ENCODE measurements around the gene CCDC17. TPM values are rescaled to one million over a fixed set of nuclear protein-coding genes. Genes with fewer than 3 reads are reported as not detected.

The CCDC17 gene
- total RNA-seq, 2 donors from 2014 or later, result 3.6 to 7.3 TPM

DNA sequence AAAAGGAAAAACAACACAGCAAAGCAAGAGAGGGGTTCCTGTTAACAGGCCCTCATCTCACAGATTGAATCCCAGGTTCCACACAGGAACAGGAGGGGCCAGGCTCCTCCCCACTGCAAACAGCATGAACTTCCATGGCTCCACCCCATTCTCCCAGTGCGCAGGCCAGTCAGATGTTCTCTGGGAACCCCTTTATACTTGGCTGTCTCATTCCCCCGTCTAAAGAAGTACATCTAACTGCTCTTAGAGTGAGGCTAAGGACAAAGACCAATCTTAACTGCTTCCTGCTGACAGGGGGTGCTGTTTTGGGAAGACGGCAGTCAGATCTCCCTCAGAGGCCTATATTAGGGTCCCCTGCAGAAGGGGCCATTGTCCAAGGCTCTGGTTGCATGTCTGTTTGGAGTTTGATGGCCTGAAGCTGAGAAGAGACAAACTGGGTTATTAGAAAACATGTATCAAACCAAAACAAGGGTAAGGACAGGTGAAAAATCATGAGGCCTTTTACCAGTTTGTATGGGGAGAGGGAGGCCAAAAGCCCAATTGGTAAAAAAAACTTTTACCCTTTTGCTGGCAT is 50.5 kb downstream of the CCDC17 start:
- intact Hi-C loops (cut with DNase I), result loop anchor here (10.0 kb wide), 1 partner anchor 229 kb away; the partner anchor contains the start of genes MUTYH and TOE1
- ATAC-seq, result no peak
- no peaks in the 10 kb centered on the region for H3K4me1 ChIP-seq
- no peak for DNase-seq
- H3K27ac ChIP-seq, result no peak overlapping the region
- no peak overlapping the region for H3K4me3 ChIP-seq
- TF ChIP-seq POLR2A (IDR thresholded peaks at IDR 0.05), result no peak
- TF ChIP-seq, protein P1, sequence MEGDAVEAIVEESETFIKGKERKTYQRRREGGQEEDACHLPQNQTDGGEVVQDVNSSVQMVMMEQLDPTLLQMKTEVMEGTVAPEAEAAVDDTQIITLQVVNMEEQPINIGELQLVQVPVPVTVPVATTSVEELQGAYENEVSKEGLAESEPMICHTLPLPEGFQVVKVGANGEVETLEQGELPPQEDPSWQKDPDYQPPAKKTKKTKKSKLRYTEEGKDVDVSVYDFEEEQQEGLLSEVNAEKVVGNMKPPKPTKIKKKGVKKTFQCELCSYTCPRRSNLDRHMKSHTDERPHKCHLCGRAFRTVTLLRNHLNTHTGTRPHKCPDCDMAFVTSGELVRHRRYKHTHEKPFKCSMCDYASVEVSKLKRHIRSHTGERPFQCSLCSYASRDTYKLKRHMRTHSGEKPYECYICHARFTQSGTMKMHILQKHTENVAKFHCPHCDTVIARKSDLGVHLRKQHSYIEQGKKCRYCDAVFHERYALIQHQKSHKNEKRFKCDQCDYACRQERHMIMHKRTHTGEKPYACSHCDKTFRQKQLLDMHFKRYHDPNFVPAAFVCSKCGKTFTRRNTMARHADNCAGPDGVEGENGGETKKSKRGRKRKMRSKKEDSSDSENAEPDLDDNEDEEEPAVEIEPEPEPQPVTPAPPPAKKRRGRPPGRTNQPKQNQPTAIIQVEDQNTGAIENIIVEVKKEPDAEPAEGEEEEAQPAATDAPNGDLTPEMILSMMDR (IDR thresholded peaks at IDR 0.05), result no peak
- WGBS, 2 donors, result 74% methylated on average over 3 of the region's 3 CpGs
- H3K9me3 ChIP-seq, result no peaks in the 10 kb centered on the region
- H3K27me3 ChIP-seq, result no peaks in the 10 kb centered on the region
- peaks cover 0 to 10% of the 10 kb centered on the region in 2 donors for H3K36me3 ChIP-seq (replicated peaks in 1 of 2; ENCODE audit: insufficient read depth in 1 of 2, low read depth in 2 of 2)

DNA sequence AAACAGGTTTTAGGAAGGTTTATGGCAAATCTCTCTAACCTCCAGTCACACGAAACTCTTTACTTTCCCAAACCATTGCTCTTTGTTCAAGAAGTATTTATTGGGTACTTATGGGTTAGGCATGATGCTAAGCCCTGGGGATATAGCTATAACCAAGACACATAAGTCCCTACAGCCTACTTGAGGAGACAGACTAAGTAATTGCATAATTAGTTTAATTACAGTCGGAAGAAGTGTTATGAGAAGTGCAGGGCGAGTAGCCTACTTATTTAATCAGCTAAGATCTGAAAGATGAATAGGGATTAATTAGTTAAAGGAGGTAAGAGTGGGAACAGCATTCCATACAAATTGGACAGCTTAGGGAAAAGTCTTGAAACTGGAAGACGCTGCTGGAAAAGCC is 53.2 kb downstream of the CCDC17 start:
- H3K27me3 ChIP-seq, result no peaks in the 10 kb centered on the region
- WGBS, 2 donors, result 72 to 73% methylated on average over 4 of the region's 4 CpGs
- DNase-seq (no peak), ATAC-seq (no peak)
- peaks cover 0 to 27% of the 10 kb centered on the region in 2 donors for H3K36me3 ChIP-seq (replicated peaks in 1 of 2; ENCODE audit: insufficient read depth in 1 of 2, low read depth in 2 of 2)
- no peak overlapping the region for H3K27ac ChIP-seq
- H3K9me3 ChIP-seq, result no peaks in the 10 kb centered on the region
- H3K4me1 ChIP-seq, result no peaks in the 10 kb centered on the region
- TF ChIP-seq, protein P1 (IDR thresholded peaks at IDR 0.05), result no peak
- TF ChIP-seq POLR2A (IDR thresholded peaks at IDR 0.05), result no peak
- no peak overlapping the region for H3K4me3 ChIP-seq
- intact Hi-C loops (cut with DNase I), result loop anchor here (10.0 kb wide), 1 partner anchor 226 kb away; the partner anchor contains the start of genes MUTYH and TOE1

Small RNA genes within 50 kb of the gene (small RNA-seq; reads per million reads assigned to genes)
- gene AL355480.1, result not detected
- not detected for gene AL355480.2
- gene AL355480.3, result not detected
- gene AL355480.4, result not detected

Other genes starting within 250 kb of the CCDC17 start
- gene TESK2, start 132.9 kb downstream of the CCDC17 start, total RNA-seq, result 1 to 10 TPM in 1 of 2 donors, under 1 TPM in 1; 0.33 to 3.6 TPM
- under 1 TPM; 0.66 to 0.78 TPM for gene CCDC163, start 124.0 kb downstream of the CCDC17 start, total RNA-seq
- 10 to 100 TPM in 1 of 2 donors, 1 to 10 TPM in 1; 2.3 to 18.1 TPM for gene MMACHC, start 123.8 kb downstream of the CCDC17 start, total RNA-seq
- 100 to 1,000 TPM in 1 of 2 donors, 10 to 100 TPM in 1; 64.6 to 103 TPM for gene PRDX1, start 102.2 kb downstream of the CCDC17 start, total RNA-seq
- gene AKR1A1, start 73.2 kb downstream of the CCDC17 start, total RNA-seq, result 10 to 100 TPM; 77.8 to 90.5 TPM
- 10 to 100 TPM; 31.0 to 39.2 TPM for gene NASP, start 40.0 kb downstream of the CCDC17 start, total RNA-seq
- 10 to 100 TPM; 61.0 to 90.0 TPM for gene GPBP1L1, start 62.5 kb upstream of the CCDC17 start, total RNA-seq
- 10 to 100 TPM; 11.9 to 12.5 TPM for gene TMEM69, start 64.1 kb upstream of the CCDC17 start, total RNA-seq
- gene IPP, start 126.6 kb upstream of the CCDC17 start, total RNA-seq, result 1 to 10 TPM; 7.5 to 7.9 TPM
- 1 to 10 TPM; 9.9 TPM for gene MAST2, start 179.6 kb upstream of the CCDC17 start, total RNA-seq